H1 (cell line): ENCODE measurements around the gene SPTSSB.

Experiments
- ATF2 ChIP-seq: IDR thresholded peaks from 2 replicates; pipeline ENCODE4 v1.6.1; 2012; ENCODE audit warnings: low read length, inconsistent platforms
- JUN ChIP-seq: IDR thresholded peaks from 2 replicates; pipeline ENCODE4 v1.6.1; 2011; ENCODE audit warnings: low read depth, mild to moderate bottlenecking, improper control_type of control experiment, low read length
- POLR2A ChIP-seq, 2 experiments: IDR thresholded peaks; 1 replicate in 1 of 2; 2 replicates in 1 of 2; pipeline ENCODE4 v1.6.1; 2011; ENCODE audit warnings: low read depth in 2 of 2, low read length in 2 of 2, mild to moderate bottlenecking in 2 of 2; ENCODE audit errors: control extremely low read depth in 1 of 2
- RAD21 ChIP-seq, 2 experiments: IDR thresholded peaks in 1 of 2; conservative IDR thresholded peaks in 1 of 2; 2 replicates each; pipeline ENCODE4 v1.6.1; 2011; ENCODE audit warnings: low read depth in 2 of 2, low read length in 2 of 2, improper control_type of control experiment in 1 of 2, inconsistent platforms in 1 of 2, mild to moderate bottlenecking in 1 of 2, moderate library complexity in 1 of 2
- YY1 ChIP-seq: IDR thresholded peaks from 2 replicates; pipeline ENCODE4 v1.6.1; 2011; ENCODE audit warnings: low read depth, mild to moderate bottlenecking, low read length

- TF ChIP-seq JUN (no peak), POLR2A (IDR thresholded peaks at IDR 0.05; ENCODE audit: control extremely low read depth in 1 of 2, low read depth in 2 of 2, low read length in 2 of 2) (no peak), YY1 (no peak), RAD21 (IDR thresholded peaks at IDR 0.05 in 1 of 2, conservative IDR thresholded peaks at IDR 0.05 in 1 of 2; ENCODE audit: low read depth in 2 of 2, low read length in 2 of 2) (no peak), ATF2 (no peak)
These were observed 35.6 kb upstream of the SPTSSB start for GRCh38 chr3:161406594-161407555.
